ENCODE measurements around the gene NOL11. TPM values are rescaled to one million over a fixed set of nuclear protein-coding genes. Genes with fewer than 3 reads are reported as not detected.
A peak's percentile ranks its signal among the peaks of the same experiment; 100 is the strongest.
"Not testable (repeated sequence)": the region's sequence is repeated elsewhere in the genome, so short reads cannot be mapped to it uniquely, and the experiment has no call there.

Gene NOL11
- total RNA-seq, 1 donor from 2014 or later: 22.0 TPM

- no peak for DNase-seq (ENCODE audit: low spot score)
- intact Hi-C loops (cut with DNase I): no loop called here
Measured at GRCh38 chr17:67747681-67748235, 30.0 kb downstream of the NOL11 start.

GRCh38 chr17:67750067-67750466 lies 32.3 kb downstream of the NOL11 start:
- intact Hi-C loops (cut with DNase I): no loop called here
- no peak for DNase-seq (ENCODE audit: low spot score)

DNA sequence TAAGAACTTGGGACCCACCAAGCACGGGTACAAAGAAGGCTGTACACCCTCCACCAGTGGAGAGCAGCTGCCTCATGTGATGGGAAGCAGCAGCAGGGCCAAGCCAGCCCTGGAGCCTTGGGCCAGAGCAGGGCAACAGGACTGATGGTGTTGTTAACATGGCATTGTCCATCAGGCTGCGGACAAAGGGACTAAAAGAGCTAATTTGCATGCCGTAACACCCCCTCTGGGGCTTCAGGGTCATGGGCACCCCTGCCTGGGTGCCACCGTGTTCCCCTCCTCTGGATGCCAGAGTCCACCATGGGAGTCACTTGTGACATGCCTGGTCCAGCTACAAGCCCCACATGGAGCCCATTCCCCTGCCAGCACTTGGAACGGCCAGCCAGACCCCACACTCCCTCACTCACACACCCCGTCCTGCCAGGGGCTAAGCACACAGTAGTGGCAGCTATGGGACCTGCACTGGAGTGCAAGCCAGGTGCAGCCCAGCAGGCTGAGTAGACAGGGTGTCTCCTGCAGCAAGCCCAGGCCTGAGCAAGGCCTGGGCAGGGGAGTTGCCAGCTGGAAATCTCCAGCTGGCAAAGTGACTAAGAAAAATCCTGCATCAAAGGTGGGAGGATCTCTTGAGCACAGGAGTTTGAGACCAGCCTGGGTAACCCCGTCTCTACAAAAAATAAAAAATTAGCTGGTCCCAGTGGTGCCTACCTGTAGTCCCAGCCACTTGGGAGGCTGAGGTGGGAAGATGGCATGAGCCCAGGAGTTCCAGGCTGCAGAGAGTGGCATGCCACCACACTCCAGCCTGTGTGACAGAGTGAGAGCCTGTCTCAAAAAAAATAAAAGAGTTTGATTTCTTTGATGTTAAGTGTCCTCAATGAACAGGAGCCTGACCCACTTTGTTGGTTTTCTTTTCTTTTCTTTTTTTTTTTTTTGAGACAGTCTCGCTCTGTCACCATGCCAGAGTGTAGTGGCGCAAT lies 33.7 kb downstream of the NOL11 start:
- intact Hi-C loops (cut with DNase I): no loop called here
- peak; percentile 53 for DNase-seq (ENCODE audit: low spot score)

GRCh38 chr17:67752160-67752559 lies 34.4 kb downstream of the NOL11 start:
- peak; percentile 17 for DNase-seq (ENCODE audit: low spot score)
- intact Hi-C loops (cut with DNase I): not testable (repeated sequence)

DNA sequence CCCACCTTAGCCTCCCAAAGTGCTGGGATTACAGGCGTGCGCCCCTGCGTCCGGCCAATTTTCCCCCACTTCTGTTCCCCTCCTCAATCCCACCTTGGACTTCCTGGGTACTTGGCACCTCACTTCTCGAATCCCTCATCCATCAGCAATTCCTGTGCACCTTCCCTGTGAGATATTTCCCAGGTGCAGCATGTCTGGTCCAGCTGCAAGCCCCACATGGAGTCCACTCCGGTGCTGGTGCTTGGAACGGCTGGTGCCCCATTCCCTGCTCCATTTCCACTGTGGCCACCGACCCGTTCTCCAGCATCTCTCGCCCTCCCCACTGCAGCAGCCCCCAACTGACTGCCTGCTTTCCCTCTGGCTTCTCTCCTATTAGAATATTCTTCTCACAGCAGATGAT lies 35.3 kb downstream of the NOL11 start:
- intact Hi-C loops (cut with DNase I): no loop called here
- DNase-seq (ENCODE audit: low spot score): peak; percentile 63

DNA sequence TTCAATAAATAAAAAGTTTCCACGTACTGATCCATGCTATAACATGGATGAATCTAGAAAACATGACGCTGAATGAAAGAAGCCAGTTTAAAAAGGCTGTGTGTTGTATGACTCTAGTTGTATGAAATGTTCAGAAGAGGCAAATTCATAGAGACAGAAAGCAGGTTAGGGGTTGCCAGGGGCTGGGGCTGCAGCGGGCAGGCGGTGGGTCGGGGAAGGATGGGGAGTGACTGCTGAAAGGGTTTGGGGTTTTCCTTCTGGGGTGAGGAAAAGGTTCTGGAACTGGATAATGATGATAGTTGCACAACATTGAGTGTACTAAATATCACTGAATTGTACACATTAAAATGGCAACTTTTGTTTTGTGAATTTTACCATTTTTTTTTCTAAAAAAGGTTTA lies 36.3 kb downstream of the NOL11 start:
- no peak for DNase-seq (ENCODE audit: low spot score)
- intact Hi-C loops (cut with DNase I): no loop called here

DNA sequence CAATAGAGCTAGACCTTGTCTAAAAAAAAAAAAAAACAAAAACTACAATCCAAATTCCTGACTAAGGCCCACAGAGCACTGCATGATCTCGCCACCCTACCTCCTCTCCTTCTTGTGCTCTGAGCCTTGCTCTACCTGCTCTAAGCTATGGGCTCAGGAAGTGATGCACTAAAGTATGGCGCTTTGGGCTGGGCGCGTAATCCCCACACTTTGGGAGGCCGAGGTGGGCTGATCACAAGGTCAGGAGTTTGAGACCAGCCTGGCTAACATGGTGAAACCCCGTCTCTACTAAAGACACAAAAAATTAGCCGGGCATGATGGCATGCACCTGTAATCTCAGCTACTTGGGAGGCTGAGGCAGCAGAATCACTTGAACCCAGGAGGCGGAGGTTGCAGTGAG lies 37.0 kb downstream of the NOL11 start:
- peak; percentile 41 for DNase-seq (ENCODE audit: low spot score)
- intact Hi-C loops (cut with DNase I): not testable (repeated sequence)

GRCh38 chr17:67756766-67757165 lies 39.0 kb downstream of the NOL11 start:
- intact Hi-C loops (cut with DNase I): not testable (repeated sequence)

DNA sequence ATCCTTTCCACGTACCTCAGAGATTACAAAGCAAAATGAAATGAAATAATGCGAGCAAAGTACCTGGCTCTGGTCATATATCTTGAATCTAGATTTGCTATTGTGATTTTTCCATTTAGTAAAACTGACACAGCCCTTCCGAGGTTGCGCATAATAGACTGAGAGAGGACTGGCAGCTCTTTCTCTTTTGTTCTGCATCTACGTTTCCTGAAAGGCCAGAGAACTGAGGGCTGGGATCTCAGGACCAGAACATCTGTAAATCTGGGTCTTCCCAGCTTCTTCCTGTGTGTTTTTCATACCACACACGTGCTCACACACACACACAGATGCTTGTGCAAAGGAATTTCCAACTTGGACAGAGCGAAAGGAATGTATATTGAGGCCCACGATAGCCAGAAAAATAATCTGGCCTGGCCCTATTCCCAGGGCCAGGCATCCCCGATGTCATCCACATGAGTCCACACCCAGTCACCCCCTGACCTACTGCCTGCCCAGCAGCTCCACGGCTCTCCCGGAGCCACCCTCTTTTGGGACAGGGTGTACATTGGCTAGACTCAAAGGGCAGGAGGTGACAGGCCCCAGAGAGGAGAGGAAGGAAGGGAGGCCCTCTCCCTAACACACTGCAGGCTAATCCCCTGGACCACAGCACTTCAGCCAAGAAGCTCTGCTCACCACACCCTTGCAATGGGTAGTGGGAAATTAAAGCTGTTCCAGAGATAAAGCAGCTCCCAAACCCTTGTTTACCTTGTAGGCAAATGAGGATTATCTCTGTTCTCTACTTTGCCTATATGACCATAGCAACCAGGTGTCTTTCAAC lies 41.8 kb downstream of the NOL11 start:
- DNase-seq (ENCODE audit: low spot score): peak; percentile 78
- intact Hi-C loops (cut with DNase I): no loop called here

More at GRCh38 chr17:67756766-67757165, 39.0 kb downstream of the NOL11 start:
- DNase-seq (ENCODE audit: low spot score): peak; percentile 43

DNA sequence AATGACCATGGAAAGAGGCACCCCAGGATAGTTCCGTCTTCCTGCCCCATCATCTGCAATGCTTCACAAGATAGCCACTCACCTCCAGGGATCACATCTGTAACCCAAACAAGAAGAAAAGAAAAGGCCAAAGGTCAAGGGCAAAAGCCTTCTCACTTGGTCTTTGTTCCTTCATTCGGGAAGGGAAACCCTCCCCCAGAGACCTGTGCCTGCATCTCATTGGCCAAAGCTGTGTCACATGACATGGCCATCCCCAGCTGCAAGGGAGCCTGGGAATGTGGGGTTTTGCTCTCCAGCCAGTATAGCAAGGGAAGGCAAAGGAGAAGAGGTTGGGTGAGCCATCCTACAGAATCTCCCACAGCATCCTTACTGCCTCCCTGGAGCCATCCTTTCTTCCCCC lies 47.9 kb downstream of the NOL11 start:
- intact Hi-C loops (cut with DNase I): no loop called here
- peak; percentile 54 for DNase-seq (ENCODE audit: low spot score)

DNA sequence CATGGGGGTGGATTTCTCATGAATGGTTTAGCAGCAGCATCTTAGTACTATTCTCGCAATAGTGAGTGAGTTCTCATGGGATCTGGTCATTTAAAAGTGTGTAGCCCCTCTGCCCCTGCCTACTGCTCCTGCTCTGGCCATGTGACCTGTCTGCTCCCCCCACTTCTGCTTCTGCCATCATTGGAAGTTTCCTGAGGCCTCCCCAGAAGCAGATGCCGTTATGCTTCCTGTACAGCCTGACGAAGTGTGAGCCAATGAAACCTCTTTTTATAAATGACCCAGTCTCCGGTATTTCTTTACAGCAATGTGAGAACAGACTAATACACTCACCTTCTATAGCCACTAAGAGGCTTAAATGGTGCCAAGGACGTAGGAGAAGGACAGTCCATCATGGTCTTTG lies 51.5 kb downstream of the NOL11 start:
- intact Hi-C loops (cut with DNase I): no loop called here
- DNase-seq (ENCODE audit: low spot score): peak; percentile 10

DNA sequence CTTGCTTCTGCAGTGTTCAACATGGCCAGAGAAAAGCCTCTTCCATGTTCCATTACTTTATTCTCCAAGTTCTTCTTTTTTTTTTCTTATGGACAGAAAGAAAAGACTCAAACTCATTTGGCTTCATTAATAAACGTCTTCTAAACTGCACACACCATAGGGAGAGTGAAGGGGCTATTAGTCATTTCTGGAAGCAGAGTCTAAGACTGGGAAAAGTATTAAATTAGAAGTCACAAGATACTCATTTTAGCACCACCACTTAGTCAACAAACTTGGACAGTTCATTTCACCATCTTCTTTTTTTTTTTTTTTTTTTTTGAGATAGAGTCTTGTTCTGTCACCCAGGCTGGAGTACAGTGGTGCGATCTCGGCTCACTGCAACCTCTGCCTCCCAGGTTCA lies 52.8 kb downstream of the NOL11 start:
- DNase-seq (ENCODE audit: low spot score): no peak
- intact Hi-C loops (cut with DNase I): no loop called here

DNA sequence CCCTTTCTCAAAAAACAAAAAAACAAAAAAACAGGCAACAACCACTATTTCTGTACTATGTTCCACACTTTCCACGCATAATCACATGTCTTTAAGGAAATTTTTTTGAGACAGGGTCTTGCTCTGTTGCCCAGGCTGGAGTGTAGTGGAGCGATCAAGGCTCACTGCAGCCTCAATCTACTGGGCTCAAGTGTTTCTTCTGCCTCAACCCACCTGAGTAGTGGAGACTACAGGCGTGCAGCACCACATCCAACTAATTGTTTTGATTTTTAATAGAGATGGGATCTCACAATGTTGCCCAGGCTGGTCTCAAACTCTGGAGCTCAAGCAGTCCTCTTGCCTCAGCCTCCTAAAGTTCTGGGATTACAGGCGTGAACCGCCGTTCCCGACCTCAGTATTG lies 54.9 kb downstream of the NOL11 start:
- peak; percentile 19 for DNase-seq (ENCODE audit: low spot score)
- intact Hi-C loops (cut with DNase I): no loop called here

DNA sequence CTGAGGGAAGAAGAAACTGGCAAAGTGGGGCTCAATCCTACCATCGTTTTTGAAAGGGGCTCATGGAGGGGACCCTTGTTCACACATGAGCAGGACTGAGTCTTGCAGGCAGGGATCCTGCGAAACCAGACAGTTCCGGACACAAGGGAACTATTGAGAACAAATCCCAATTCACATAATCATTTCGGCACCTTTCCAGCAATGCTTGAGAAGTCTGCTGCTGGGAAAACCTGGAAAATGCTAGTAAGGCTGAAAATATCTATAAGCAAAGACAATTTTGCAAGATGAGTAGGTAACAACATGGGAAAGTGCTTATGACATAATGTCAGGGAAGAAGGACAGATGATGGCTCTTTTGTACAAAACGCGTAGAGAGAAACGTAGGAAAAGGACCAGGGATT lies 55.5 kb downstream of the NOL11 start:
- no peak for DNase-seq (ENCODE audit: low spot score)
- intact Hi-C loops (cut with DNase I): no loop called here

GRCh38 chr17:67779098-67779672 lies 61.4 kb downstream of the NOL11 start:
- no peak for DNase-seq (ENCODE audit: low spot score)
- intact Hi-C loops (cut with DNase I): no loop called here

GRCh38 chr17:67784364-67785121 lies 66.8 kb downstream of the NOL11 start:
- intact Hi-C loops (cut with DNase I): no loop called here

DNA sequence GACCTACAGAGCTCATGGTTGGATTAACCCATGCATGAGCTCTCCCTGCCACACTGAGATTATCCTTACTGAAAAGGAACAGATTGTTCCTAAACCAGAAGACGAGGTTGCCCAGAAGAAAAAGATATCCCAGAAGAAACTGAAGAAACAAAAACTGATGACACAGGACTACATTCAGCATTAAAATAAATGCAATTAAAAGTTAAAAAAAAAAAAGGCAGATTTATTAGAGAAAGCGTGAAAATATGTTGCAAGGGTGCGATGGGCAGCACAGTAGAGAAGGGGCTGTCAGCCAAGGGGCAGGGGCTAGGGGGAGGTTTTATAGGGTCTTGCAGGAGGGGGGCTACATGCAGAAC lies 67.4 kb downstream of the NOL11 start:
- intact Hi-C loops (cut with DNase I): no loop called here
- DNase-seq (ENCODE audit: low spot score): peak; percentile 5

More at GRCh38 chr17:67784364-67785121, 66.8 kb downstream of the NOL11 start:
- DNase-seq (ENCODE audit: low spot score): peak; percentile 66

- intact Hi-C loops (cut with DNase I): no loop called here
- DNase-seq (ENCODE audit: low spot score): no peak
Measured at GRCh38 chr17:67785504-67785903, 67.8 kb downstream of the NOL11 start.
